B cell (primary cell): ENCODE data around the gene MAD1L1.

ENCODE experiments used
- CTCF ChIP-seq: fragments of 200-600 bp; IDR thresholded peaks from one replicate; pipeline ENCODE4 v1.8.0; 2022; ENCODE audit warnings: antibody characterized with exemption, mild to moderate bottlenecking
- EZH2 ChIP-seq: IDR thresholded peaks from 2 replicates; pipeline ENCODE4 v1.6.1; 2012; ENCODE audit warnings: borderline replicate concordance, low read depth, mild to moderate bottlenecking, moderate library complexity, low read length; ENCODE audit not compliant: insufficient read depth, poor library complexity, severe bottlenecking

DNA sequence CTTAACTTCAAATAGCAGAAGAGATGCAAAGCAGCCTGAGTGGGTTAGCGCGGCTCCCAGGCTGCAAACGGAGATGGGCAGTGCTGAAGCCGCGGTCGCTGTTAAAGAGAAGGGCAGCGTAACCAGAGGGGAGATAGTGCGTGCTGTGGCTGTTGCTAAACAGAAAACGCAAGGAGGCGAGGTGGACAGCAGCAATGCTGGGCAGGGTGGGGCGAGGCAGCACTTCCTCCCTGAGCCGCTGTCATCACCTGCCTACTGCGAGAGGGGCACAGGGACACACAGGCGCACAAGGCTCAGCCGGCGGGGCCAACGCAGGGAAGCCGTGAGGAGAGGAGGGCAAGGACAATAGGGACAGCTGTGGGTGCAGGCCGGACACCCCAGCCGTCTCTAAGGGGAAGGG is 137.3 kb downstream of the MAD1L1 start:
- TF ChIP-seq CTCF, result no peak
- TF ChIP-seq EZH2, result no peak
